ENCODE results near the gene TRPM3. TPM values are rescaled to one million over a fixed set of nuclear protein-coding genes. Genes with fewer than 3 reads are reported as not detected.

The TRPM3 gene
- total and polyA plus RNA-seq, 2 of the 13 experiments (the other 11 are each of a cell fraction or from before 2014, with no cell fraction given), result not detected

GRCh38 chr9:71096421-71097108 is 24.9 kb downstream of the TRPM3 start (continued):
- TF ChIP-seq SNAPC4 (CRISPR knock-in tag; IDR thresholded peaks at IDR 0.05), result peak; percentile 40; the same call in 1 of the 2 replicates
- TF ChIP-seq FUBP1 (CRISPR knock-in tag; IDR thresholded peaks at IDR 0.05; ENCODE audit: borderline replicate concordance), result no peak
- no peak for TF ChIP-seq RFX1 (IDR thresholded peaks at IDR 0.05)
- no peak for TF ChIP-seq GRHL1 (CRISPR knock-in tag; conservative IDR thresholded peaks at IDR 0.05)
- TF ChIP-seq MEIS2 (CRISPR knock-in tag; IDR thresholded peaks at IDR 0.05), result no peak
- TF ChIP-seq KLF15 (CRISPR knock-in tag; IDR thresholded peaks at IDR 0.05; ENCODE audit: borderline replicate concordance), result no peak
- no peak for TF ChIP-seq THAP9 (CRISPR knock-in tag; IDR thresholded peaks at IDR 0.05; ENCODE audit: borderline replicate concordance)
- TF ChIP-seq CEBPG (CRISPR knock-in tag; IDR thresholded peaks at IDR 0.05), result peak; percentile 92
- TF ChIP-seq ZNF557 (CRISPR knock-in tag; IDR thresholded peaks at IDR 0.05), result 0 out of 2 replicates have a peak, but pooled peaks have one; percentile 40
- TF ChIP-seq ETV6 (CRISPR knock-in tag; conservative IDR thresholded peaks at IDR 0.05), result no peak
- TF ChIP-seq ZNF276 (CRISPR knock-in tag; IDR thresholded peaks at IDR 0.05; ENCODE audit: low read depth), result no peak
- TF ChIP-seq NPAS2 (CRISPR knock-in tag; IDR thresholded peaks at IDR 0.05; ENCODE audit: borderline replicate concordance), result no peak

Measured in HepG2 (cell line).